Endothelial cell of umbilical vein (primary cell): ENCODE measurements around the gene PDIA5. TPM values are rescaled to one million over a fixed set of nuclear protein-coding genes. Genes with fewer than 3 reads are reported as not detected.

ENCODE experiments used
- BruUV-seq: library from RNA; stranded (reverse); fragments of 400-500 nt; replicated peaks from 2 replicates; lab custom pipeline; 2021; lab: Mats Ljungman, UMichigan
- CTCF ChIA-PET: fragments of 300-600, 350-600 bp; sonication (Branson Sonifier 250); formaldehyde crosslinking; loops from one replicate; lab custom pipeline; 2021; ENCODE audit warnings: antibody characterized with exemption, inconsistent platforms; lab: Charles Lee
- POLR2A ChIA-PET: fragments of 300-600, 350-600 bp; sonication (Branson Sonifier 250); formaldehyde crosslinking; loops from one replicate; lab custom pipeline; 2021; ENCODE audit warnings: antibody characterized with exemption, inconsistent platforms; lab: Charles Lee
- DNase-seq: peaks from one replicate; pipeline ENCODE4 v3.0.0-alpha.2; 2011; ENCODE audit warnings: low read depth, low spot score
- FAIRE-seq: peaks from 2 replicates; lab custom pipeline; 2011; peaks lifted over from hg19 to GRCh38; lab: Jason Lieb, UNC
- H2AFZ ChIP-seq: 2 replicates; pipeline ENCODE4 v1.6.0; 2012; ENCODE audit warnings: low read depth, low read length, control low read depth, inconsistent platforms
- H3K27ac ChIP-seq: 2 replicates; pipeline ENCODE4 v1.5.1; 2011; ENCODE audit warnings: low read depth, mild to moderate bottlenecking, control low read depth, low read length, moderate library complexity; ENCODE audit not compliant: insufficient read depth
- H3K27me3 ChIP-seq, 2 experiments: 2 replicates each; pipeline versions ENCODE4 v1.6.0 to v1.6.1; 2011; ENCODE audit warnings: low read length in 2 of 2, mixed read lengths in 1 of 2; ENCODE audit not compliant: control insufficient read depth in 2 of 2, insufficient read depth in 2 of 2
- H3K36me3 ChIP-seq, 2 experiments: 2 replicates in 1 of 2; 3 replicates in 1 of 2; pipeline ENCODE4 v1.5.1; 2011; ENCODE audit warnings: low read length in 2 of 2, mild to moderate bottlenecking in 1 of 2, moderate library complexity in 1 of 2; ENCODE audit not compliant: control insufficient read depth in 2 of 2, insufficient read depth in 2 of 2; ENCODE audit errors: extremely low read depth in 1 of 2
- H3K4me1 ChIP-seq: 3 replicates; pipeline ENCODE4 v1.5.1; 2011; ENCODE audit warnings: mild to moderate bottlenecking, low read length; ENCODE audit not compliant: control insufficient read depth, insufficient read depth; ENCODE audit errors: extremely low read depth
- H3K4me2 ChIP-seq: 2 replicates; pipeline ENCODE4 v1.6.1; 2011; ENCODE audit warnings: low read length, control low read depth, mixed read lengths; ENCODE audit not compliant: insufficient read depth
- H3K4me3 ChIP-seq, 3 experiments: fragments of 200-600 bp in 1 of 3; sonication (generic), shearing (Covaris generic) in 1 of 3; replicated peaks in 1 of 3; 2 replicates each; pipeline ENCODE4 v1.5.1; 2011 to 2016; ENCODE audit warnings: control low read depth in 3 of 3, low read length in 3 of 3, mild to moderate bottlenecking in 2 of 3, inconsistent platforms in 1 of 3, low read depth in 1 of 3, moderate library complexity in 1 of 3; ENCODE audit not compliant: insufficient read depth in 1 of 3
- H3K79me2 ChIP-seq: 2 replicates; pipeline ENCODE4 v1.6.0; 2012; ENCODE audit warnings: low read length, inconsistent platforms; ENCODE audit not compliant: control insufficient read depth, insufficient read depth
- H3K9ac ChIP-seq: replicated peaks from 2 replicates; pipeline ENCODE3; 2011; ENCODE audit warnings: low read length, control low read depth; ENCODE audit not compliant: insufficient read depth; ENCODE audit errors: extremely low read depth
- H3K9me1 ChIP-seq: replicated peaks from 3 replicates; pipeline ENCODE4 v1.6.0; 2011; ENCODE audit warnings: mild to moderate bottlenecking, low read length; ENCODE audit not compliant: control insufficient read depth, insufficient read depth; ENCODE audit errors: extremely low read depth
- H3K9me3 ChIP-seq: replicated peaks from 2 replicates; pipeline ENCODE4 v1.5.1; 2012; ENCODE audit warnings: low read length, inconsistent platforms; ENCODE audit not compliant: control insufficient read depth, insufficient read depth
- H4K20me1 ChIP-seq: replicated peaks from 2 replicates; pipeline ENCODE3; 2011; ENCODE audit warnings: mild to moderate bottlenecking, low read length; ENCODE audit not compliant: control insufficient read depth, insufficient read depth; ENCODE audit errors: extremely low read depth
- CTCF ChIP-seq, 2 donors: IDR thresholded peaks; 1 replicate in 1 of 2; 2 replicates in 1 of 2; pipeline ENCODE4 v1.5.1; 2011; ENCODE audit warnings: low read length in 2 of 2, mild to moderate bottlenecking in 2 of 2, moderate library complexity in 2 of 2, control low read depth in 1 of 2, inconsistent platforms in 1 of 2, low read depth in 1 of 2; ENCODE audit not compliant: insufficient read depth in 1 of 2; ENCODE audit errors: extremely low read depth in 1 of 2
- EZH2 ChIP-seq: IDR thresholded peaks from 2 replicates; pipeline ENCODE4 v1.6.1; 2012; ENCODE audit warnings: borderline replicate concordance, low read depth, mild to moderate bottlenecking, moderate library complexity, low read length, inconsistent platforms; ENCODE audit not compliant: severe bottlenecking
- FOS ChIP-seq: IDR thresholded peaks from 2 replicates; pipeline ENCODE4 v1.6.1; 2011; ENCODE audit warnings: mild to moderate bottlenecking, low read length, moderate library complexity, borderline replicate concordance; ENCODE audit not compliant: insufficient read depth
- GATA2 ChIP-seq: IDR thresholded peaks from 2 replicates; pipeline ENCODE4 v1.7.0; 2011; ENCODE audit warnings: low read depth, mild to moderate bottlenecking, moderate library complexity, mixed read lengths, low read length; ENCODE audit not compliant: insufficient read length, insufficient read depth
- JUN ChIP-seq: IDR thresholded peaks from 2 replicates; pipeline ENCODE4 v1.6.1; 2011; ENCODE audit warnings: borderline replicate concordance, low read depth; ENCODE audit not compliant: insufficient read length, insufficient read depth
- MYC ChIP-seq: IDR thresholded peaks from one replicate; pipeline ENCODE4 v1.6.1; 2011; ENCODE audit warnings: mild to moderate bottlenecking, low read depth, low read length
- POLR2A ChIP-seq: IDR thresholded peaks from 2 replicates; pipeline ENCODE4 v1.6.1; 2012; ENCODE audit warnings: low read depth, mild to moderate bottlenecking, control low read depth, low read length
- POLR2AphosphoS5 ChIP-seq: IDR thresholded peaks from 2 replicates; pipeline ENCODE4 v1.6.1; 2012; ENCODE audit warnings: low read depth, mild to moderate bottlenecking, control low read depth, low read length, moderate library complexity; ENCODE audit not compliant: insufficient read depth
- dilution Hi-C: fragments of 300-500 bp; cut with MboI; formaldehyde crosslinking; loops from one replicate; pipeline ENCODE4 v1.15.0; 2019; ENCODE audit warnings: low sequenced_read_pairs; ENCODE audit not compliant: extremely low pct_ligation_motif_present
- intact Hi-C: fragments of 100-400 bp; cut with micrococcal nuclease; formaldehyde crosslinking; loops from one replicate; pipeline ENCODE4 v1.10.0; 2022
- polyA plus RNA-seq, 4 experiments: library from polyadenylated mRNA; depleted of rRNA in 3 of 4; stranded (reverse) in 3 of 4; unstranded in 1 of 4; fragments of >200 nt; gene quantifications; 2 replicates each; pipeline versions ENCODE4 v1.2.1 to v1.2.3, GENCODE V29; 2011 to 2012; ENCODE audit warnings: missing spikeins in 1 of 4
- total RNA-seq: library from RNA; stranded (reverse); gene quantifications from 2 replicates; pipeline ENCODE4 v1.2.3, GENCODE V29; 2021
- TF ChIP-seq, protein P1 (sequence below): IDR thresholded peaks from 2 replicates; pipeline ENCODE4 v1.6.1; 2011; ENCODE audit not compliant: insufficient read depth, insufficient read length

Gene PDIA5
- total and polyA plus RNA-seq, 2 donors (not counting 3 experiments of a cell fraction or from before 2014, with no cell fraction given): 55.7 to 85.6 TPM

- no peak for DNase-seq
- no peak for TF ChIP-seq POLR2A
- TF ChIP-seq GATA2: no peak
- Histone ChIP-seq H3K4me2 (no peak overlapping the region), H3K9ac (no peak overlapping the region), H2AFZ (no peak overlapping the region), H3K9me1 (no peaks in the 10 kb centered on the region), H4K20me1 (no peaks in the 10 kb centered on the region), H3K79me2 (no peaks in the 10 kb centered on the region), H3K4me1 (peaks cover 5% of the 10 kb centered on the region), H3K9me3 (no peaks in the 10 kb centered on the region), H3K36me3 (no peaks in the 10 kb centered on the region), H3K27ac (no peak overlapping the region), H3K4me3 (no peak overlapping the region), H3K27me3 (peaks cover 6 to 7% of the 10 kb centered on the region in 2 experiments)
- ChIA-PET CTCF (no interaction called here), POLR2A (no interaction called here)
- FAIRE-seq: peak; percentile 52
- no TSS peak for BruUV-seq
- intact Hi-C loops (no loop called here), dilution Hi-C loops (no loop called here)
Measured at GRCh38 chr3:123058505-123058904, 8.3 kb upstream of the PDIA5 start.

GRCh38 chr3:123060054-123060453, 6.8 kb upstream of the PDIA5 start:
- no peak overlapping the region for H3K4me3 ChIP-seq
- H3K9me3 ChIP-seq: no peaks in the 10 kb centered on the region
- no peak overlapping the region for H3K9ac ChIP-seq
- ChIA-PET CTCF (interaction anchor here (1.2 kb wide), 1 partner anchor 16 kb away, joined by 3 read pairs; no protein-coding TSS in a partner anchor), POLR2A (no interaction called here)
- no TSS peak for BruUV-seq
- TF ChIP-seq POLR2AphosphoS5: no peak
- no peak for TF ChIP-seq GATA2
- TF ChIP-seq EZH2: no peak
- TF ChIP-seq, protein P1, sequence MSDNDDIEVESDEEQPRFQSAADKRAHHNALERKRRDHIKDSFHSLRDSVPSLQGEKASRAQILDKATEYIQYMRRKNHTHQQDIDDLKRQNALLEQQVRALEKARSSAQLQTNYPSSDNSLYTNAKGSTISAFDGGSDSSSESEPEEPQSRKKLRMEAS: no peak
- no peak for TF ChIP-seq CTCF (IDR thresholded peaks at IDR 0.05; ENCODE audit: extremely low read depth in 1 of 2, insufficient read depth in 1 of 2, low read depth in 1 of 2, low read length in 2 of 2)
- no peak for TF ChIP-seq MYC
- no peak for TF ChIP-seq JUN
- no peak for TF ChIP-seq POLR2A
- no peak for TF ChIP-seq FOS
- intact Hi-C loops: no loop called here
- no peak overlapping the region for H3K4me2 ChIP-seq
- H4K20me1 ChIP-seq: no peaks in the 10 kb centered on the region
- no peaks in the 10 kb centered on the region for H3K79me2 ChIP-seq
- FAIRE-seq: no peak
- H3K9me1 ChIP-seq: no peaks in the 10 kb centered on the region
- no peaks in the 10 kb centered on the region for H3K36me3 ChIP-seq
- H3K4me1 ChIP-seq: peaks cover 8% of the 10 kb centered on the region
- peaks cover 2 to 6% of the 10 kb centered on the region in 2 experiments for H3K27me3 ChIP-seq
- dilution Hi-C loops: no loop called here
- H3K27ac ChIP-seq: no peak overlapping the region
- DNase-seq: no peak
- no peak overlapping the region for H2AFZ ChIP-seq
